Activated CD4-positive, alpha-beta T cell treated with anti-CD3 and anti-CD28 coated beads, Interleukin-2, amount 10 ng/mL, durations not matched to agents 7 days and 5 days (primary cell): ENCODE data around the gene HEATR9. TPM values are rescaled to one million over a fixed set of nuclear protein-coding genes. Genes with fewer than 3 reads are reported as not detected.

Experiments used
- CTCF ChIA-PET: fragments of 350-600 bp; sonication (Branson Sonifier 250); formaldehyde crosslinking; loops from one replicate; lab custom pipeline; 2021; ENCODE audit warnings: antibody characterized with exemption; lab: Charles Lee
- POLR2A ChIA-PET: fragments of 350-600 bp; sonication (Branson Sonifier 250); formaldehyde crosslinking; loops from one replicate; lab custom pipeline; 2021; ENCODE audit warnings: antibody characterized with exemption; lab: Charles Lee
- DNase-seq: peaks from one replicate; pipeline ENCODE4 v3.0.0-alpha.2; 2020
- H3K27ac Mint-ChIP-seq: one replicate; pipeline ENCODE4 v1.8.0; 2021; ENCODE audit warnings: mild to moderate bottlenecking, moderate library complexity, mixed read lengths
- H3K27me3 Mint-ChIP-seq: one replicate; pipeline ENCODE4 v1.8.0; 2021; ENCODE audit warnings: mixed read lengths
- H3K36me3 Mint-ChIP-seq: one replicate; pipeline ENCODE4 v1.8.0; 2021; ENCODE audit warnings: low read depth, mixed read lengths
- H3K4me1 Mint-ChIP-seq: one replicate; pipeline ENCODE4 v1.8.0; 2021; ENCODE audit warnings: mixed read lengths
- H3K4me3 Mint-ChIP-seq: one replicate; pipeline ENCODE4 v1.8.0; 2021; ENCODE audit warnings: mild to moderate bottlenecking, moderate library complexity, mixed read lengths
- H3K9me3 Mint-ChIP-seq: one replicate; pipeline ENCODE4 v1.8.0; 2021; ENCODE audit warnings: mixed read lengths
- total RNA-seq, 2 experiments: library from RNA; stranded (reverse); gene quantifications; one replicate each; pipeline ENCODE4 v1.2.3, GENCODE V29; 2021

HEATR9 gene
- total RNA-seq, 2 experiments from 2014 or later, result 0.17 to 0.27 TPM

- ChIA-PET POLR2A (interaction anchor here (0.5 kb wide), 1 partner anchor 25 kb away, joined by 3 read pairs; no protein-coding TSS in a partner anchor), CTCF (interaction anchor here (0.6 to 2.3 kb wide), 7 partner anchors 9 to 263 kb away, joined by 3 to 11 read pairs (median 6); partner anchors contain the start of gene TAF15)
- H3K27me3 Mint-ChIP-seq, result no peaks in the 10 kb centered on the region
These were observed 51.5 kb downstream of the HEATR9 start for GRCh38 chr17:35817196-35817595.

GRCh38 chr17:35816723-35817122, 52.0 kb downstream of the HEATR9 start:
- Mint-ChIP-seq H3K36me3 (peaks cover 31% of the 10 kb centered on the region), H3K4me1 (peaks cover 54% of the 10 kb centered on the region)

More at GRCh38 chr17:35817196-35817595, 51.5 kb downstream of the HEATR9 start:
- no peak overlapping the region for H3K27ac Mint-ChIP-seq
- peaks cover 32% of the 10 kb centered on the region for H3K36me3 Mint-ChIP-seq
- peaks cover 49% of the 10 kb centered on the region for H3K4me1 Mint-ChIP-seq
- no peaks in the 10 kb centered on the region for H3K9me3 Mint-ChIP-seq
- no peak overlapping the region for H3K4me3 Mint-ChIP-seq
- DNase-seq, result no peak

DNA sequence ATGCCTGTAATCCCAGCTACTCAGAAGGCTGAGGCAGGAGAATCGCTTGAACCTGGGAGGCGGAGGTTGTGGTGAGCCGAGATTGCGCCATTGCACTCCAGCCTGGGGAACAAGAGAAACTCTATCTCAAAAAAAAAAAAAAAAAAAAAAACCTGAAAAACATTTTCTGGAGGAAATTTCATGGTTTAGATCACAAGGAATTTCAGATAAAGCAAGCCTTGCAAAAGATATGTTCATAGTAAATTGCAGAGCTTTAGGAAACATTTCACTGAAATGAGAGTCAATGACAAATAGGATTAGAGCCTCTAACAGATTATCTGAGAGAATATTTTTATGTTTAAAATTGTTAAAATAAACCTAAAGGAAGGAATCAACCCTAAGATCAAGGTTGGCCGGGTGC, 56.2 kb downstream of the HEATR9 start:
- CTCF ChIA-PET, result interaction anchor here (0.6 kb wide), 1 partner anchor 13 kb away, joined by 5 read pairs; no protein-coding TSS in a partner anchor
- Mint-ChIP-seq H3K4me3 (no peak overlapping the region), H3K9me3 (no peaks in the 10 kb centered on the region), H3K27ac (no peak overlapping the region), H3K4me1 (peaks cover 64% of the 10 kb centered on the region), H3K27me3 (no peaks in the 10 kb centered on the region), H3K36me3 (peaks cover 21% of the 10 kb centered on the region)
- POLR2A ChIA-PET, result no interaction called here
- no peak for DNase-seq

More at GRCh38 chr17:35816723-35817122, 52.0 kb downstream of the HEATR9 start:
- Mint-ChIP-seq H3K27ac (no peak overlapping the region), H3K27me3 (no peaks in the 10 kb centered on the region), H3K4me3 (no peak overlapping the region), H3K9me3 (no peaks in the 10 kb centered on the region)
- ChIA-PET CTCF (interaction anchor here (0.6 to 2.3 kb wide), 7 partner anchors 8 to 263 kb away, joined by 3 to 11 read pairs (median 6); partner anchors contain the start of gene TAF15), POLR2A (interaction anchor here (0.5 kb wide), 1 partner anchor 26 kb away, joined by 3 read pairs; no protein-coding TSS in a partner anchor)
- no peak for DNase-seq

GRCh38 chr17:35811759-35812158, 56.9 kb downstream of the HEATR9 start:
- H3K9me3 Mint-ChIP-seq, result no peaks in the 10 kb centered on the region
- H3K4me3 Mint-ChIP-seq, result peak overlapping the region; percentile 7
- H3K36me3 Mint-ChIP-seq, result peaks cover 21% of the 10 kb centered on the region

GRCh38 chr17:35809855-35810461, 58.7 kb downstream of the HEATR9 start:
- Mint-ChIP-seq H3K4me3 (peak overlapping the region; percentile 94), H3K9me3 (no peaks in the 10 kb centered on the region), H3K36me3 (peaks cover 18% of the 10 kb centered on the region), H3K27me3 (no peaks in the 10 kb centered on the region), H3K27ac (peak overlapping the region; percentile 96), H3K4me1 (peaks cover 58% of the 10 kb centered on the region)
- DNase-seq, result no peak
- POLR2A ChIA-PET, result interaction anchor here (0.6 to 2.6 kb wide), 2 partner anchors 46 to 275 kb away, joined by 3 to 21 read pairs; no protein-coding TSS in a partner anchor
- CTCF ChIA-PET, result interaction anchor here (1.0 to 3.1 kb wide), 10 partner anchors 10 to 267 kb away, joined by 3 to 44 read pairs (median 6); no protein-coding TSS in a partner anchor

More at GRCh38 chr17:35811759-35812158, 56.9 kb downstream of the HEATR9 start:
- DNase-seq, result no peak
- H3K27ac Mint-ChIP-seq, result no peak overlapping the region
- CTCF ChIA-PET, result interaction anchor here (2.0 kb wide), 1 partner anchor 48 kb away, joined by 8 read pairs; no protein-coding TSS in a partner anchor
- POLR2A ChIA-PET, result no interaction called here
- peaks cover 66% of the 10 kb centered on the region for H3K4me1 Mint-ChIP-seq
- H3K27me3 Mint-ChIP-seq, result no peaks in the 10 kb centered on the region

DNA sequence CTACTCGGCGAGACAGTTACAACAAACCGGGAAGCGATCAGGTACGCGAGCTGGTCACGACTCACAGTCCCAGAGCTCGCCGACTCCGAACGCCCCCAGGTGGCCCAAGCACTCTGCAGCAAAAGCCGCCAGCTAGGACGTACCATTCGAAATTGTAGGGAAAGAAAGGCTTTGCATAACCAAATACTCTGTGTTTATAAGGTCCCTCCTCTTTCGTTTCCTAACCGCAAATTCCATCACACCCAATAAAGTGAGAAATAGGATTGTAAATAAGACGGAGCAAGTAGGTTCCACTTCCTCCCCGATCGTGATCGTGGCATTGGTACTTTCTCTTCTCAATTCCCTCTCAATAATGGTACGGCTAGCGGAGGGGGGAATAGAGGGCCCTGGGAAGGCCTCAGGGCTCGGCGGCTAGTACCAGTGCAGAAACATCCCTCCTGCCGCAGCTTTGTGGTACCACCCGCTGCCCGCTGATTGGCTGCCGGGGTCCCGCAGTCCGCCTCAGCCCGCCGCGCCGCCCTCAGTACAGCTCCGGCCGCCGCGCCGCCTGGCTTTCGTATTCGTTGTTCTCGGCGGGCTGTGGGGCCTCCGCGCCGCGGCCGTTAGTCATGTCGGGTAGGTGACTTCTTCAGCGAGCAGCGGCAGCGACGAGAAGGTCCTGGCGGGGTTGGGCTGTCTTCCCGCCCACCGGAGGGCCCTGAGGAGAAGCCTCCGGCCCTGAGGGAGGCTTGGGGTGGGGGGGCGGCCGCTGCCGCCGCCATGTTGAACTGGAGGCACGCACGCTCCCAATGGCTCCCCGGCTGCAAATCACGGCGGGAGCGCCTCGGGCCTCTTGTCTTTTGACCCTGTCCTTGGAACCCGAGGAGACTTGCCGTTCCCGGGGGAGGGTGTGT, 59.5 kb downstream of the HEATR9 start, which contains the start of gene TAF15:
TSS of gene TAF15 (plus strand) at position 523 of the 893 bp plus-strand sequence. CDS start at position 609, 86 bp downstream.
- POLR2A ChIA-PET, result interaction anchor here (1.0 to 2.6 kb wide), 2 partner anchors 45 to 223 kb away, joined by 3 to 21 read pairs; no protein-coding TSS in a partner anchor
- H3K4me3 Mint-ChIP-seq, result peak within 1 kb of the TSS; percentile 94
- H3K4me1 Mint-ChIP-seq, result peaks cover 58% of the 10 kb centered on the region
- H3K36me3 Mint-ChIP-seq, result peaks cover 18% of the 10 kb centered on the region
- peak; percentile 97 for DNase-seq
- H3K27ac Mint-ChIP-seq, result peak within 1 kb of the TSS; percentile 96
- H3K27me3 Mint-ChIP-seq, result no peaks in the 10 kb centered on the region
- CTCF ChIA-PET, result interaction anchor here (0.6 to 3.1 kb wide), 31 partner anchors 8 to 761 kb away, joined by 3 to 44 read pairs (median 4); partner anchors contain the start of genes MMP28 and SLFN12L
- no peaks in the 10 kb centered on the region for H3K9me3 Mint-ChIP-seq

DNA sequence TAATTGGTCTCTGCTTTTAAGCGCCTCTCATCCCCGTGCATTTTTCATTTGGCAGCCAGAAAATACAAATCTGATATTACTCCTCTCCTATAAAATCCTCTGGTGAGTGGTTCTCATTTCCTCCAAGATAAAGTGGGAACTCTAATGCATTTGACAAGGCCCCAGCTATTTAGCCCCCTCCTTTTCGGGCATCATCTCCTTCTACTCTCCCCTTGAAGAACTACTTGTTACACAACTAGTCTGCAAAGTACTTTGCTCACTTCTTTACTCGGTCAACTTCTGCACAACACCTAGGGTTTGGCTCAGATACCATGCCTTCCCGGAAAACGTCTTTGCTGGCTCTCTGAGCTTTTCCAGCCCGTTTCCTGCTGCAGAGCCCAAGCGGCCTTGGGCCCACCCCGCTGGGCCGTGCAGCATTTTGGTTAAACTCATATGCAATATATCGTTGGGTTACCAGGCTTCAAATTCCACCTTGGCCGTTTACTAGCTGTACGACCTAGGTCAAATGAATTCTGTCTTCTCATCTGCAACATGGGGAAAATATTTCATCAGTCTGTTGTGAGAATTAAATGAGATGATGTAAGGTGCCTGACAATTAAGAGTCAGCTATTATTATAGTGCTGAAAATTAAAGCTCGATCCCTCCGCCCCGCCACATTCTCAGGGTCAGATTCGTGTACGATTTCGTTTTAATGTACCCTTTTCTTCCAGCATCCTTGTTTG, 60.3 kb downstream of the HEATR9 start:
- CTCF ChIA-PET, result interaction anchor here (0.6 to 3.1 kb wide), 31 partner anchors 9 to 760 kb away, joined by 3 to 44 read pairs (median 4); partner anchors contain the start of genes MMP28 and SLFN12L
- peaks cover 14% of the 10 kb centered on the region for H3K36me3 Mint-ChIP-seq
- DNase-seq, result no peak
- H3K27me3 Mint-ChIP-seq, result no peaks in the 10 kb centered on the region
- H3K4me3 Mint-ChIP-seq, result peak overlapping the region; percentile 94
- peaks cover 53% of the 10 kb centered on the region for H3K4me1 Mint-ChIP-seq
- no peaks in the 10 kb centered on the region for H3K9me3 Mint-ChIP-seq
- H3K27ac Mint-ChIP-seq, result peak overlapping the region; percentile 96
- POLR2A ChIA-PET, result interaction anchor here (1.0 to 2.6 kb wide), 2 partner anchors 45 to 222 kb away, joined by 3 to 21 read pairs; no protein-coding TSS in a partner anchor

GRCh38 chr17:35807371-35808144, 61.1 kb downstream of the HEATR9 start:
- peak overlapping the region; percentile 96 for H3K27ac Mint-ChIP-seq
- peaks cover 49% of the 10 kb centered on the region for H3K4me1 Mint-ChIP-seq
- CTCF ChIA-PET, result interaction anchor here (1.2 to 3.1 kb wide), 10 partner anchors 10 to 595 kb away, joined by 3 to 44 read pairs (median 8); partner anchors contain the start of gene MMP28
- no peaks in the 10 kb centered on the region for H3K9me3 Mint-ChIP-seq
- peaks cover 11% of the 10 kb centered on the region for H3K36me3 Mint-ChIP-seq
- POLR2A ChIA-PET, result interaction anchor here (2.6 kb wide), 1 partner anchor 44 kb away, joined by 21 read pairs; no protein-coding TSS in a partner anchor
- H3K27me3 Mint-ChIP-seq, result no peaks in the 10 kb centered on the region
- DNase-seq, result no peak
- H3K4me3 Mint-ChIP-seq, result peak overlapping the region; percentile 94

Other genes with a start within 250 kb of the HEATR9 start
- gene RASL10B, start 137.3 kb downstream of the HEATR9 start, total RNA-seq, result under 1 TPM; 0.15 to 0.37 TPM
- not detected for gene GAS2L2, start 115.7 kb downstream of the HEATR9 start, total RNA-seq
- gene C17orf50, start 108.0 kb downstream of the HEATR9 start, total RNA-seq, result not detected
- gene MMP28, start 73.2 kb downstream of the HEATR9 start, total RNA-seq, result not detected
- gene TAF15, start 59.4 kb downstream of the HEATR9 start, total RNA-seq, result 100 to 1,000 TPM; 274 to 311 TPM
- 10 to 100 TPM; 68.7 to 81.3 TPM for gene CCL5, start 11.5 kb upstream of the HEATR9 start, total RNA-seq
- 1 to 10 TPM; 7.0 to 7.9 TPM for gene RDM1, start 61.9 kb upstream of the HEATR9 start, total RNA-seq
- gene LYZL6, start 74.8 kb upstream of the HEATR9 start, total RNA-seq, result not detected
- gene CCL16, start 112.6 kb upstream of the HEATR9 start, total RNA-seq, result not detected
- not detected for gene CCL14, start 117.8 kb upstream of the HEATR9 start, total RNA-seq
- not detected for gene CCL15, start 132.7 kb upstream of the HEATR9 start, total RNA-seq
- not detected for gene CCL23, start 149.1 kb upstream of the HEATR9 start, total RNA-seq
- gene CCL18, start 195.4 kb upstream of the HEATR9 start, total RNA-seq, result not detected
- gene CCL3, start 221.3 kb upstream of the HEATR9 start, total RNA-seq, result 1 to 10 TPM; 3.7 to 4.1 TPM
- 1 to 10 TPM; 2.8 to 3.9 TPM for gene CCL4, start 234.9 kb upstream of the HEATR9 start, total RNA-seq